Gastroesophageal sphincter (tissue), 3 donors: ENCODE results near the gene AHCTF1.

ENCODE experiments used
- EP300 ChIP-seq: sonication (generic); formaldehyde crosslinking; IDR thresholded peaks from one replicate; pipeline ENCODE4 v1.6.1; 2017; ENCODE audit warnings: antibody characterized with exemption, mild to moderate bottlenecking
- TF ChIP-seq, protein P1 (sequence below), 4 experiments: fragments of 200-600 bp in 2 of 4; fragments of 450-650 bp in 2 of 4; sonication (generic) in 1 of 4; IDR thresholded peaks; one replicate each; pipeline ENCODE4 v1.5.1; 2017 to 2019; ENCODE audit warnings: antibody characterized with exemption in 4 of 4, mild to moderate bottlenecking in 2 of 4, moderate library complexity in 2 of 4

DNA sequence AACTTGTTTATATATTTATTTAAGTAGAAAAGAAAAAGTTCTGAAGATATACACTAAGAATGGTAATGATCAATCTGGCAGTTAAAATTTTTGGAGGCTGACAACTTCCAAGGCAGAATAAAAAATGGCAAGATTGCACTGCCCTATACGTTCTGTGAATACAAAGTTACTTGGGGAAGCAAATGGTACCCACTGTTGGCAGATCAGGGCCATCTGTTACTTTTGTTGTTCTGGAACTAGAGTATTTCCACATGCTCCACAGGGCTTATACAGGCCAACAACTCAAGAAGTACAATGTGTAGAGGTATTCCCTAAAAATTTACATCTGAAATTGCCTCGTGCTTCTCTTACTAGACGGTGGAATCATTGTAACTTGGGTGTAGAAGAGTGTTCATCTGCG lies 53.2 kb downstream of the AHCTF1 start:
- TF ChIP-seq EP300: no peak
- TF ChIP-seq, protein P1, sequence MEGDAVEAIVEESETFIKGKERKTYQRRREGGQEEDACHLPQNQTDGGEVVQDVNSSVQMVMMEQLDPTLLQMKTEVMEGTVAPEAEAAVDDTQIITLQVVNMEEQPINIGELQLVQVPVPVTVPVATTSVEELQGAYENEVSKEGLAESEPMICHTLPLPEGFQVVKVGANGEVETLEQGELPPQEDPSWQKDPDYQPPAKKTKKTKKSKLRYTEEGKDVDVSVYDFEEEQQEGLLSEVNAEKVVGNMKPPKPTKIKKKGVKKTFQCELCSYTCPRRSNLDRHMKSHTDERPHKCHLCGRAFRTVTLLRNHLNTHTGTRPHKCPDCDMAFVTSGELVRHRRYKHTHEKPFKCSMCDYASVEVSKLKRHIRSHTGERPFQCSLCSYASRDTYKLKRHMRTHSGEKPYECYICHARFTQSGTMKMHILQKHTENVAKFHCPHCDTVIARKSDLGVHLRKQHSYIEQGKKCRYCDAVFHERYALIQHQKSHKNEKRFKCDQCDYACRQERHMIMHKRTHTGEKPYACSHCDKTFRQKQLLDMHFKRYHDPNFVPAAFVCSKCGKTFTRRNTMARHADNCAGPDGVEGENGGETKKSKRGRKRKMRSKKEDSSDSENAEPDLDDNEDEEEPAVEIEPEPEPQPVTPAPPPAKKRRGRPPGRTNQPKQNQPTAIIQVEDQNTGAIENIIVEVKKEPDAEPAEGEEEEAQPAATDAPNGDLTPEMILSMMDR (IDR thresholded peaks at IDR 0.05): no peak
